Kidney (tissue), 14 donors: ENCODE data around the gene FYCO1. TPM values are rescaled to one million over a fixed set of nuclear protein-coding genes. Genes with fewer than 3 reads are reported as not detected.

Source experiments
- DNase-seq, 5 donors: peaks; one replicate each; pipeline ENCODE4 v3.0.0-alpha.2; 2013 to 2020
- FAIRE-seq: peaks from 2 replicates; lab custom pipeline; 2012; peaks lifted over from hg19 to GRCh38; lab: Jason Lieb, UNC
- H3K27ac ChIP-seq, 2 donors: one replicate each; pipeline ENCODE4 v1.7.0; 2013; ENCODE audit warnings: low read depth in 2 of 2, low read length in 2 of 2, inconsistent platforms in 1 of 2
- H3K27me3 ChIP-seq: one replicate; pipeline ENCODE4 v1.7.1; 2013; ENCODE audit warnings: low read length, inconsistent platforms; ENCODE audit not compliant: control insufficient read depth, insufficient read depth
- H3K36me3 ChIP-seq, 3 donors: one replicate each; pipeline versions ENCODE4 v1.7.0 to v1.7.1; 2013; ENCODE audit warnings: low read length in 3 of 3, control low read depth in 1 of 3, inconsistent platforms in 1 of 3; ENCODE audit not compliant: insufficient read depth in 3 of 3, control insufficient read depth in 2 of 3
- H3K4me1 ChIP-seq, 3 donors: one replicate each; pipeline versions ENCODE4 v1.7.0 to v1.7.1; 2013; ENCODE audit warnings: low read length in 3 of 3, inconsistent platforms in 1 of 3, low read depth in 1 of 3; ENCODE audit not compliant: control insufficient read depth in 2 of 3, insufficient read depth in 2 of 3
- H3K4me3 ChIP-seq, 3 donors: one replicate each; pipeline versions ENCODE4 v1.7.0 to v1.8.1; 2013; ENCODE audit warnings: low read length in 3 of 3, control low read depth in 1 of 3, inconsistent platforms in 1 of 3
- H3K9ac ChIP-seq, 3 donors: one replicate each; pipeline versions ENCODE4 v1.7.0 to v1.7.1; 2013; ENCODE audit warnings: low read length in 3 of 3, control low read depth in 1 of 3, inconsistent platforms in 1 of 3
- H3K9me3 ChIP-seq, 3 donors: one replicate each; pipeline versions ENCODE4 v1.7.0 to v1.7.1; 2013; ENCODE audit warnings: low read length in 3 of 3, control low read depth in 1 of 3, inconsistent platforms in 1 of 3; ENCODE audit not compliant: control insufficient read depth in 2 of 3, insufficient read depth in 1 of 3
- intact Hi-C: fragments of 100-400 bp; cut with DNase I; formaldehyde crosslinking; loops from one replicate; pipeline ENCODE4 v1.11.1; 2022
- polyA plus RNA-seq: library from polyadenylated mRNA; stranded (reverse); fragments of 350-450 nt; fragmentation: Illumina TruSeq; extraction: RNeasy Lipid Tissue Mini Kit (QIAGEN cat#74804); gene quantifications from one replicate; pipeline ENCODE4 v1.2.3, GENCODE V29; 2014; ENCODE audit warnings: low read depth, low replicate concordance; ENCODE audit not compliant: insufficient read depth
- total RNA-seq: library from RNA; stranded (reverse); fragmentation: NEBNext Ultra II Directional; extraction: Animal tissue kit (Norgen Biotek cat#: 25700); gene quantifications from one replicate; pipeline ENCODE4 v1.2.1, GENCODE V29; 2021
- TF ChIP-seq, protein P1 (sequence below): IDR thresholded peaks from 3 replicates; pipeline ENCODE4 v1.5.1; 2012; ENCODE audit warnings: mild to moderate bottlenecking, moderate library complexity, borderline replicate concordance; ENCODE audit not compliant: insufficient read depth; ENCODE audit errors: extremely low read depth
- donor health status: control.
- donor health status: control.
- donor health status: control.
- donor health status: control.
- donor health status: control.
- donor health status: DM: yes; HTN: yes; CAD: no.
- donor health status: Normal renal cell carcinoma (clear cell type).

The FYCO1 gene
- total and polyA plus RNA-seq, 2 donors from 2014 or later: 11.1 to 39.1 TPM

DNA sequence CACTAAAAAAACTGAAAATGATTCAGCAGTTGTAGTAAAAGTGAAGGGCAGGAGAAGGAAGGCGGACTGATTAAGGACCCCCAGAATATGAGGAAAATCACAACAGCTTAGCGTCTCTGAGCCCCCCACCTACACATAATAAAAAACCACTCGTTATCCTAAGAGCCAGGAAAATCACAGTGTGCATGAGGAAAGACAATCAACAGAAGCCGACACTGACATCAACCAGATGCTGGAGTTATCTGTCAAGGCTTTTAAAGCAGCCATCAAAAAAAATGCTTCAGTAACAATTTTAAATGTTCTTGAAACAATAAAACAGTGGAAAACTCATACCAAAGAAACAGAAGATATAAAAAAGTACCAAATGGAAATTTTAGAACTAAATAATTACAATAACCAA lies 62.0 kb downstream of the FYCO1 start:
- no peak overlapping the region for H3K9ac ChIP-seq
- DNase-seq (peak in 1 of 5 donors; percentile 47), FAIRE-seq (no peak)
- peaks cover 0 to 44% (median 40%) of the 10 kb centered on the region in 3 donors for H3K36me3 ChIP-seq
- no peak overlapping the region for H3K4me3 ChIP-seq
- H3K4me1 ChIP-seq: no peaks in the 10 kb centered on the region
- no peak overlapping the region for H3K27ac ChIP-seq
- TF ChIP-seq, protein P1, sequence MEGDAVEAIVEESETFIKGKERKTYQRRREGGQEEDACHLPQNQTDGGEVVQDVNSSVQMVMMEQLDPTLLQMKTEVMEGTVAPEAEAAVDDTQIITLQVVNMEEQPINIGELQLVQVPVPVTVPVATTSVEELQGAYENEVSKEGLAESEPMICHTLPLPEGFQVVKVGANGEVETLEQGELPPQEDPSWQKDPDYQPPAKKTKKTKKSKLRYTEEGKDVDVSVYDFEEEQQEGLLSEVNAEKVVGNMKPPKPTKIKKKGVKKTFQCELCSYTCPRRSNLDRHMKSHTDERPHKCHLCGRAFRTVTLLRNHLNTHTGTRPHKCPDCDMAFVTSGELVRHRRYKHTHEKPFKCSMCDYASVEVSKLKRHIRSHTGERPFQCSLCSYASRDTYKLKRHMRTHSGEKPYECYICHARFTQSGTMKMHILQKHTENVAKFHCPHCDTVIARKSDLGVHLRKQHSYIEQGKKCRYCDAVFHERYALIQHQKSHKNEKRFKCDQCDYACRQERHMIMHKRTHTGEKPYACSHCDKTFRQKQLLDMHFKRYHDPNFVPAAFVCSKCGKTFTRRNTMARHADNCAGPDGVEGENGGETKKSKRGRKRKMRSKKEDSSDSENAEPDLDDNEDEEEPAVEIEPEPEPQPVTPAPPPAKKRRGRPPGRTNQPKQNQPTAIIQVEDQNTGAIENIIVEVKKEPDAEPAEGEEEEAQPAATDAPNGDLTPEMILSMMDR: no peak
- intact Hi-C loops: no loop called here
- H3K27me3 ChIP-seq: no peaks in the 10 kb centered on the region
- no peaks in the 10 kb centered on the region for H3K9me3 ChIP-seq

DNA sequence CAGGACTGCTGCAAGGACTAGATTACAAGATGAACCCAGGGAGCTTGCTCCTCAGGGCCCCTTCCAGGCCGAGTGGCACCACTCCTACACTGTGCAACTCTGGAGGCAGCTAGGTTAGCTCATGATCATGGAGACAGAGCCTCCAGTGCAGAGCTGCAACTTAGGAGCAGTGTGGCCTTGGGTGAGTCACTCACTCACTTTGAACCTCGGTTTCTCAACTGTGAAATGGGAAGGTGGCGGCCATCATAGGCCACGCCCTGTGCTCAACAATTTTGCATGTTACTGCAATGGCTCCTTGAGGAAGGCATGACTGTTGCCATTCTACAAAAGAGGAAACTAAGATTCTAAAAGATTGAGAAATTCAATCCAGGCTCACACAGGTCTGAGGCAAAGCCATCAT lies 63.5 kb downstream of the FYCO1 start:
- intact Hi-C loops: no loop called here
- no peak for DNase-seq

DNA sequence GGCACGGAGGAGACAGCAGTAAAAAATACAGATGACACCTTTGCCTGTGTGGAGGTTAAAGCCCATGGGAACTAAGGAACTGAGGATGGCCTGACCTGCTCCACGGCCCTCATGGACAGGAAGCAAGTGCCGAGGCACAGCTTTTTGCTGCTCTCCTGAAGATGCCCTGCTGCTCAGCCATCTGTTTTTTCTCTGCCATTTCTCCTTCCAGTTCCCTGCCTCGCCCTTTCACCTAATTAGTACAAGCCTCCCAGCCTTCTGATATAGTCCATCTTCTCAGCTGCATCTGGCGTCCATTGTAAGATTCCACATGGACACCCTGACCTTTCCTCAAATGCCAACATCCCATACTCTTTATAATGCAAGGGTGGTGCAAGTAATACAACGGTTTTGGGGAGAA lies 64.1 kb downstream of the FYCO1 start:
- H3K4me1 ChIP-seq: no peaks in the 10 kb centered on the region

More for the DNA sequence above, 63.5 kb downstream of the FYCO1 start:
- no peak for FAIRE-seq
- Histone ChIP-seq H3K9ac (no peak overlapping the region), H3K9me3 (no peaks in the 10 kb centered on the region), H3K36me3 (peaks cover 0 to 45% (median 39%) of the 10 kb centered on the region in 3 donors), H3K27me3 (no peaks in the 10 kb centered on the region), H3K4me3 (no peak overlapping the region), H3K4me1 (no peaks in the 10 kb centered on the region), H3K27ac (no peak overlapping the region)
- TF ChIP-seq, protein P1: no peak

More for the DNA sequence above, 64.1 kb downstream of the FYCO1 start:
- H3K9ac ChIP-seq: no peak overlapping the region
- TF ChIP-seq, protein P1: no peak
- peaks cover 0 to 45% (median 33%) of the 10 kb centered on the region in 3 donors for H3K36me3 ChIP-seq
- intact Hi-C loops: no loop called here
- H3K9me3 ChIP-seq: no peaks in the 10 kb centered on the region
- FAIRE-seq (no peak), DNase-seq (no peak)
- no peaks in the 10 kb centered on the region for H3K27me3 ChIP-seq
- H3K4me3 ChIP-seq: no peak overlapping the region
- H3K27ac ChIP-seq: no peak overlapping the region
